Omental fat pad (tissue), 4 donors: ENCODE results near the gene KIAA0513. TPM values are rescaled to one million over a fixed set of nuclear protein-coding genes. Genes with fewer than 3 reads are reported as not detected.

Source experiments
- ATAC-seq: fragments of 150-250 bp; one replicate; pipeline ENCODE4 v1.9.1; 2016; ENCODE audit warnings: mild to moderate bottlenecking, moderate library complexity; ENCODE audit not compliant: low FRiP score
- DNase-seq: peaks from one replicate; pipeline ENCODE4 v3.0.0-alpha.2; 2019; ENCODE audit warnings: low spot score
- total RNA-seq, 4 donors: library from RNA; depleted of rRNA; stranded (reverse); fragments of >200 nt; gene quantifications; one replicate each; pipeline ENCODE4 v1.1.0, GENCODE V29; 2016
- TF ChIP-seq, protein P1 (sequence below), 3 donors: fragments of 450-650 bp; IDR thresholded peaks; one replicate each; pipeline ENCODE4 v1.5.1; 2016 to 2017; ENCODE audit warnings: antibody characterized with exemption in 3 of 3, mild to moderate bottlenecking in 3 of 3, moderate library complexity in 2 of 3

KIAA0513 gene
- total RNA-seq, 4 donors from 2014 or later = 9.1 to 13.2 (median 11.2) TPM

DNA sequence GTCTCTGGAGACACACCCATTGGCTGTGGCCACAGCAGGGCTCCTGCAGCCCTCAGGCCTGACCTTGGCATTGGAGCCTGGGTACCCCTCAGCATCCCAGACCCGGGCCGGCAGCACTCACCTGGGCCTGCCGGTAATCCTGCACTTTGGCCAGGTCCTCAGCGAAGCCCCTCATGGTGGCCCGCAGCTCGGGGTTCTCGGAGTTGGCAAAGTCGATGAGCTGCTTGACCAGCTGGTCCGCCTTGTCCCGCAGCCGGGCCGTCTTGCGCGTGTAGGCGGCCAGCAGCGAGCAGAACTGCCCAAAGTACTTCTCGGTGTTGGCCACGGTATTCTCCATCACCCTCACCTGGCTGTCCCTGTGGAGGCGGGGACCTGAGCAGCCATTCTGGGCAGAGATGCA is 82.5 kb downstream of the KIAA0513 start:
- ATAC-seq (no peak), DNase-seq (no peak)
- TF ChIP-seq, protein P1, sequence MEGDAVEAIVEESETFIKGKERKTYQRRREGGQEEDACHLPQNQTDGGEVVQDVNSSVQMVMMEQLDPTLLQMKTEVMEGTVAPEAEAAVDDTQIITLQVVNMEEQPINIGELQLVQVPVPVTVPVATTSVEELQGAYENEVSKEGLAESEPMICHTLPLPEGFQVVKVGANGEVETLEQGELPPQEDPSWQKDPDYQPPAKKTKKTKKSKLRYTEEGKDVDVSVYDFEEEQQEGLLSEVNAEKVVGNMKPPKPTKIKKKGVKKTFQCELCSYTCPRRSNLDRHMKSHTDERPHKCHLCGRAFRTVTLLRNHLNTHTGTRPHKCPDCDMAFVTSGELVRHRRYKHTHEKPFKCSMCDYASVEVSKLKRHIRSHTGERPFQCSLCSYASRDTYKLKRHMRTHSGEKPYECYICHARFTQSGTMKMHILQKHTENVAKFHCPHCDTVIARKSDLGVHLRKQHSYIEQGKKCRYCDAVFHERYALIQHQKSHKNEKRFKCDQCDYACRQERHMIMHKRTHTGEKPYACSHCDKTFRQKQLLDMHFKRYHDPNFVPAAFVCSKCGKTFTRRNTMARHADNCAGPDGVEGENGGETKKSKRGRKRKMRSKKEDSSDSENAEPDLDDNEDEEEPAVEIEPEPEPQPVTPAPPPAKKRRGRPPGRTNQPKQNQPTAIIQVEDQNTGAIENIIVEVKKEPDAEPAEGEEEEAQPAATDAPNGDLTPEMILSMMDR (IDR thresholded peaks at IDR 0.05) = no peak

DNA sequence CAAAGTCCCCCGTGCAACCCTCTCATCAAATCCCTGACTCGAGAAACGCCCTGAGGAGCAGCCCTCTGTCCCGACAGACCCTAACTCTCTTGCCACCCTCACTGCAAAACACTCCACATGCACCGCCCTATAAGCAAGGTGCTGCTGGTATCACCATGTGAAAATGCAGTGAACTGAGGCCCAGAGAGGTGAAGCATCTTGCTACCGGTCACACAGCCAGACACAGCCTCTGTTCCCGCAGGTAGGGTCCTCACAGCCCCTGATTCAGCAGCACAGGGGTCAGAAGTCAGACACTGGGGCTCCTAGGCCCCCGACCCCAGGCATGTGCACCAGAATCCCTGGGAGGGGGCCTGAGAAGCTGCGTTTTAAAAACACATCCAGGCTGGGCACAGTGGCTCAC is 83.6 kb downstream of the KIAA0513 start:
- TF ChIP-seq, protein P1 (IDR thresholded peaks at IDR 0.05) = no peak
- DNase-seq = no peak
- no peak for ATAC-seq

DNA sequence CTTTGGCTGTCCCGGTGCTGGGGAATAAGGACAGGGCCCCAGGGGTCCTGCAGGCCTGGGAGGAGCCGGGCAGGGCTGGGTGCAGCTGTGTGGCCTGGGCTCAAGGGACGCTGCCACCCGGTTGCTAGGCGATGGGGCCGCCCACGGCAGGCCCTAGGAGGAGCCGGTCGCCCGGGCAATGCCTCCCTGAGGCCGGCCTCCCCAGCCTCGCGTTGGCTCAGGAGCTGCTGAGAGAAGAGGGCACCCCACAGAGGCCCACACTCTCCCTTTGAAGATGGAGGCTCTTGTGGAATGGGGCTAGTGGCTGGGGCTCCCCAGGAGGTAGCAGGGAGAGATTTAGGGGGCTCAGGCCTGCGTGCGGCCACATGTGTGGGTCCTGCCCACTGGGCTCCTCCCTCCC is 84.8 kb downstream of the KIAA0513 start, which contains the start of gene CIBAR2:
Gene CIBAR2, minus strand, starts transcription at position 109 of the 400 bp plus-strand sequence. CDS start 120 bp downstream, outside the sequence.
- TF ChIP-seq, protein P1 (IDR thresholded peaks at IDR 0.05) = no peak
- ATAC-seq (no peak), DNase-seq (no peak)

DNA sequence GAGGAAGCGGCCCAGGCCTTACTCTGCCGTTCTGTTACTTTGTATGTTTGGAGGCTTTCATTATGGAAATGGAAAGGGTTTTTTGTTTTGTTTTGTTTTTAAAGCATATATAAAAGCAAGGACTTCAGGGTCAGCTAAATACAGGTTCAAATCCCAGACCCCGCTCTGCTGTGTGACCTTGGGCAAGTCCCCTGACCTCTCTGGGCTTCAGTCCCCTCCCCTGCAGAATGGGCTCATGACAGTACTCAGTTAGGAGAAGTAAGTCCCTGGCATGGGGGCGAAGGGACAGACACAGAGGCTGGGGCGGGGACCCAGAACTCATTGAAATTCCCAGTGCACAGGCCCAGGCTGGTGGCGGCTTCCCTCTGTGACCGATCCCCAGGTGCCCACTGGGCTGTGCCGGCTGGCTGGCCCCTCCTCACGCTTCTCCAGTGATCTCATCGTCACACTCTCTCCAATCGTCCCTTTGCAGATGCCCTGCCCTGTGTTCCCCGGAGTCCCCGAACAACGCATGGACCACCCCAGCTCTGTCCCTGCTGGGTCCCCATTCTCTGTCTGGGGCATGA is 85.7 kb downstream of the KIAA0513 start:
- ATAC-seq (no peak), DNase-seq (no peak)
- TF ChIP-seq, protein P1 (IDR thresholded peaks at IDR 0.05) = no peak

DNA sequence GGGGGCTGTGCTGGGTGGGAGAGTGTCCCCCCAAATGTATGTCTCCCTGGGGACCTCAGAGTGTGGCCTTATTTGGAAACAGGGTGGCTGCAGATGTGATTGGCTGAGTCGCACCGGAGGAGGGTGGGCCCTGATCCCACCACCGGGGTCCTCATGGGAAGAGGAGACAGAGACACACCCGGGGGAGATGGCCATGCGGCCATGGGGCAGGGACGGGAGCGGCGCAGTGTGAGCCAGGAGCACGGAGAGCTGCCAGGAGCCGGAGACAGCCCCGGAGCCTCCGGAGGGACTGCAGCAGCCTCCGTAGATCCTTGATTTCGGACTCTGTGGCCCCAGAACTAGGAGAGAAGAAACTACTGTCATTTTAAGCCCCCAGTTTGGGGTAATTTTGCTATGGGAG is 86.3 kb downstream of the KIAA0513 start:
- DNase-seq = no peak
- TF ChIP-seq, protein P1 (IDR thresholded peaks at IDR 0.05) = no peak
- ATAC-seq = no peak

DNA sequence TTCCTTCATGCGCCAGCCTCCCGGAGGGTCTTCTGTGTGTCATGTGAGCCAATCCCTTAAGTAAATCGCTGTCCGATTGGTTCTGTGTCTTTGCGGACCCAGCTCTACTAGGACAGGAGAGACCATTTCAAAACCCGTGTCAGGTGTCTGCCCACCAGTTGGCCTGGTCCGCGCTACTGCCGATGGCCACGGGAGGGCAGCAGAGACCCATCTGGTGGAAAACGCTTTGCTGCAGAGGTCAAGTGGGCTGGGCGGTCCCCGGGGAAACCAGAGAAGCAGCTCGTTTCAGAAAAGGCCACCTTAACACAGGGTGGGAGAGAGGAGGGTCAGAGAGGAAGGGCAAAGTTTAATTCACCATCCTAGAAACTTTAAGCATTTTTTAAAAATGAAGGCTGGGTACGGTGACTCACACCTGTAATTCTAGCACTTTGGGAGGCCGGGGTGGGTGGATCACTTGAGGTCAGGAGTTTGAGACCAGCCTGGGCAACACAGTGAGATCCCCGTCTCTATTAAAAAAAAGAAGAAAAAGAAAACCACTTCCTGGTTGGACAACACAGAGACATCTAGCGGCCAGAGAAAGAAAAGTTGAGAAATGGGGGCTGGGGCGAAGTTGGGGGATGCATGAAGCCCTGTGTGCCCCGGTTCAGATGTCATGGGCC is 87.4 kb downstream of the KIAA0513 start:
- DNase-seq (peak; percentile 97), ATAC-seq (peak; percentile 83)
- TF ChIP-seq, protein P1 (IDR thresholded peaks at IDR 0.05) = peak in 1 of 3 donors; percentile 95

DNA sequence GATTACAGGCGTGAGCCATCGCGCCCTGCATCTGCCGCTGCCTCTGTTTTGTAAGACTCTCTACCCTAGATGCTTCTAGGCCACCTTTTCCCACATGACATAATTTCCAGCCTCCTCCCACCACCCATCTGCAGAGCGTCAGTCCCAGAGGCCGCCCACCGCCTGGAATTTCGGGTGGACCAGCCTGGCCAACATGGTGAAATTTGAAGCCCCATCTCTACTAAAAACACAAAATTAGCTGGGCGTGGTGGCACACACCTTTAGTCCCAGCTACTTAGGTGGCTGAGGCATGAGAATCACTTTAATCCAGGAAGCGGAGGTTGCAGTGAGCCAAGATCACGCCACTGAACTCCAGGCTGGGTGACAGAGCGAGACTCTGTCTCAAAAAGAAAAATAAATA is 89.8 kb downstream of the KIAA0513 start:
- no peak for DNase-seq
- TF ChIP-seq, protein P1 (IDR thresholded peaks at IDR 0.05) = no peak
- ATAC-seq = no peak
